Gastrocnemius medialis (tissue), 4 donors: Measurements from ENCODE around the gene LMNTD2.

Experiments
- POLR2A ChIP-seq, 2 donors: fragments of 450-650 bp; IDR thresholded peaks; one replicate each; pipeline ENCODE4 v1.6.1; 2017; ENCODE audit warnings: antibody characterized with exemption in 2 of 2, mild to moderate bottlenecking in 2 of 2, moderate library complexity in 2 of 2
- TF ChIP-seq, protein P1 (sequence below), 5 experiments: fragments of 450-650 bp in 3 of 5; fragments of 200-600 bp in 2 of 5; sonication (generic) in 2 of 5; IDR thresholded peaks in 4 of 5; conservative IDR thresholded peaks in 1 of 5; 1 replicate in 4 of 5; 2 replicates in 1 of 5; pipeline ENCODE4 v1.5.1; 2016 to 2019; ENCODE audit warnings: antibody characterized with exemption in 5 of 5, mild to moderate bottlenecking in 3 of 5, moderate library complexity in 3 of 5

DNA sequence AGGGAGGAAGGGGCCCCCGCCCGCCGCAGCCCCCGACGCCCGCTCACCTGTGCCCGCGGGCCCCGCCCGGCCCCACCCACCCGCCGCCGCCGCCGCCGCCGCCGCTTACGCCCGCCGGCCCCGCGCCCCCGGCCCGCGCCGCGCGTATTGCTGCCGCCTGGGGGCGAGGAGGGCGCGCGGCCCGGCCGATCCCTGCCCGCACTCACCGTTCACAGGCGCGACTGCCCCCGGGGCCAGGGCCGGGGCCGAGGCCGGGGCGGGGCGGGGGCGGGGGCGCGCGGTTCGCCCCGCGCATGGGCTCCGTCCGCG is 25.4 kb downstream of the LMNTD2 start:
- TF ChIP-seq POLR2A (IDR thresholded peaks at IDR 0.05), result no peak
- TF ChIP-seq, protein P1, sequence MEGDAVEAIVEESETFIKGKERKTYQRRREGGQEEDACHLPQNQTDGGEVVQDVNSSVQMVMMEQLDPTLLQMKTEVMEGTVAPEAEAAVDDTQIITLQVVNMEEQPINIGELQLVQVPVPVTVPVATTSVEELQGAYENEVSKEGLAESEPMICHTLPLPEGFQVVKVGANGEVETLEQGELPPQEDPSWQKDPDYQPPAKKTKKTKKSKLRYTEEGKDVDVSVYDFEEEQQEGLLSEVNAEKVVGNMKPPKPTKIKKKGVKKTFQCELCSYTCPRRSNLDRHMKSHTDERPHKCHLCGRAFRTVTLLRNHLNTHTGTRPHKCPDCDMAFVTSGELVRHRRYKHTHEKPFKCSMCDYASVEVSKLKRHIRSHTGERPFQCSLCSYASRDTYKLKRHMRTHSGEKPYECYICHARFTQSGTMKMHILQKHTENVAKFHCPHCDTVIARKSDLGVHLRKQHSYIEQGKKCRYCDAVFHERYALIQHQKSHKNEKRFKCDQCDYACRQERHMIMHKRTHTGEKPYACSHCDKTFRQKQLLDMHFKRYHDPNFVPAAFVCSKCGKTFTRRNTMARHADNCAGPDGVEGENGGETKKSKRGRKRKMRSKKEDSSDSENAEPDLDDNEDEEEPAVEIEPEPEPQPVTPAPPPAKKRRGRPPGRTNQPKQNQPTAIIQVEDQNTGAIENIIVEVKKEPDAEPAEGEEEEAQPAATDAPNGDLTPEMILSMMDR (IDR thresholded peaks at IDR 0.05 in 4 of 5, conservative IDR thresholded peaks at IDR 0.05 in 1 of 5), result no peak
